Stimulated activated CD4-positive, alpha-beta T cell treated with anti-CD3 and anti-CD28 coated beads, Interleukin-2, amount 100 ng/mL, for 4 hours (primary cell): ENCODE measurements around the gene RPL39L.

Experiments used
- DNase-seq: peaks from one replicate; pipeline ENCODE4 v3.0.0-alpha.2; 2020; ENCODE audit warnings: low read depth

Gene RPL39L

GRCh38 chr3:187093320-187093719, 46.0 kb downstream of the RPL39L start:
- no peak for DNase-seq

- no peak for DNase-seq
Observed at GRCh38 chr3:187088701-187089100, 50.6 kb downstream of the RPL39L start.

DNA sequence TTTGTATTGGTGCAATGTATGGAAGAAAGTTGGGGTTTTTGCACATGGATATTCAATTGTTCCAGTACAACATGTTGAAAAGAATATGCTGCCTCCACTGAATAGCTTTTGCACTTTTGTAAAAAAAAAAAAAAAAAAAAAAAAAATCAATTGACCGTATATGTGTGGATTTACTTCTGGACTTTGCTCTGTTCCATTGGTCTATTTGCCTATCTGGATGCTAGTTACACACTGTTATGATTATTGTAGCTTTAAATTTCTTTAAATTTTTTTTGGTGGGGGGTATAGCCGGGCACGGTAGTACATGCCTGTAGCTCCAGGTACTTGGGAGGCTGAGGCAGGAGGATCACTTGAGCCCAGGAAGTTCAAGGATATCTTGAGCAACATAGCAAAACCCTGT, 52.5 kb downstream of the RPL39L start:
- DNase-seq: no peak

- DNase-seq: no peak
Observed at GRCh38 chr3:187085933-187086332, 53.4 kb downstream of the RPL39L start.

GRCh38 chr3:187085021-187085666, 54.2 kb downstream of the RPL39L start:
- no peak for DNase-seq

GRCh38 chr3:187084580-187084979, 54.7 kb downstream of the RPL39L start:
- DNase-seq: no peak

DNA sequence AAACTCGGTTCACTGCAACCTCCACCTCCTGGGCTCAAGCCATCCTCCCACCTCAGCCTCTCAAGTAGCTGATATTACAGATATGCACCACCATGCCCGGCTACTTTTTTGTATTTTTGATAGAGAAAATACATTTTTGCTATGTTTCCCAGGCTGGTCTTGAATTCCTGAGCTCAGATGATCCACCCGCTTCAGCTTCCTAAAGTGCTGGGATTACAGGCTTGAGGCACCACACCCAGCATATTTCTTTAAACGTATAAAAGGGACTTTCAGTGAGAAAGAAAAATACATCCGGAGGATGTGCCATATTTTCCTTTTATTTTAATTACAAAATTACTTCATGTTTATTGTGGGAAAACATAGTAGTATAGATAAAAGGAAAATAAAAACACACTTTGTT, 55.2 kb downstream of the RPL39L start:
- DNase-seq: no peak

DNA sequence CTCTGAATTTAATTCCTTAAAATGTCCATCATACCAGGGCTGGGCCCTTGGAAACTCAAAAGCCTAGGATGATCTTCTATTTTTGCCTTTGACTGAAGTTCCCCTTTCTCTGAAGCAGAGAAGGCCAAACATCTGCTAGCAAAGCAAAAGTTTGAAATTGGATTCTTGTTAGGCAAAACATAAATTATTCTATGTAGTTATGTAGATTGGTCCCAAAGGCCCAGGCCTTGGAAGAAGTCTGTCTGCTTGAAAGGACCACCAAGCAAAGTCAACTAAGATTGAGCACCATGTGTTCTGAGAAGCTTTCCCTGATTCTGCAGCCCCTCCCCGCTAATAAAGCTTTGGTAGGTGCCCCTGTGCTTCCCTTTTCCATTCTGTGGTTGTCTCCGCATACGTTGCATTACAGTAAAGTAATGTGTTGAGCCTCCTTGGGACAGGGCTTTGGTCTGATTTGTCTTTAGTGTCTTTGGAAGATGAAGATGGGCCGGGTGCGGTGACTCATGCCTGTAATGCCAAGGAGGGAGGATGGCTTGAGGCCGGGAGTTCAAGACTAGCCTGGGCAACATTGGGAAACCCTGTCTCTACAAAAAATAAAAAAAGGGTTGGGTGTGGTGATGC, 56.4 kb downstream of the RPL39L start:
- no peak for DNase-seq

GRCh38 chr3:187080799-187081450, 58.4 kb downstream of the RPL39L start:
- no peak for DNase-seq

GRCh38 chr3:187079090-187080022, 59.9 kb downstream of the RPL39L start:
- no peak for DNase-seq

DNA sequence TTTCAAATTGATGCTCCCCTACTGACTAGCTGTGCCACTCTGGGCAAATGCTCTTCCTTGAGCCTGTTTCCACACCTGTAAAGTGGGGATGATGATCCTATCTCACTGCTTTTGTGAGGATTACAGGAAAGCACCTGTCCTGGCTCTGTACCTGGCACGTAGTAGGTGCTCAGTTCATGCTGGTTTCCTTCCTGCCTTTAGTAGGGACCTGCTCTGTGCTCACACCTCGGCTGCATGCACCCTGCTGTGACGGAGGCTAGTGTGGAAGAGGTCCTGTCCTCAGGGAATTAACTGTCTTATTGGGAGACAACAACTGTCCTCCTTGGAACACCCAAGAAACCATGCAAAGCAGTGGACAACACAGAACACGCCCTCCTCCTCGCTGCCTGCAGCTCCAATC, 61.8 kb downstream of the RPL39L start:
- no peak for DNase-seq

GRCh38 chr3:187077085-187077484, 62.2 kb downstream of the RPL39L start:
- DNase-seq: no peak

DNA sequence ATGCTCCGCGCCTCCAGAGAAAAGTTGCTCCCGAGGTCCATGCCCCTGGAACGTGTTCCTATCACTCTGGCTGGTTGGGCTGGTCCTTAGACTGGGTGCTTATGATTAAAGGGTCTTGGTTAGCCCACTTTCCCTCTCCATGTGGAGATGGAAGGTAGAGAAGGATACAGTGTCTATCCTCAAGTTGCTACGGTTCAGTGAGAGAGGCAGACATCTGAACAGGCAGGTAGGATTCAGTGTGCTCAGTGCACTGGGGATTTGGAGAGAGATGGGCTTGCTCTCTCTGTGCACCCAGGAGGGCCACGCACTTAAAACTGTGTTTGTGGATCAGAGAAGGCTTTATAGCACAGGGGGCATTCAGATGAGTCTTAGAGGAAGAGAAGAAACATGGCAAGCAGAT, 63.0 kb downstream of the RPL39L start:
- no peak for DNase-seq

GRCh38 chr3:187074846-187075245, 64.5 kb downstream of the RPL39L start:
- no peak for DNase-seq

DNA sequence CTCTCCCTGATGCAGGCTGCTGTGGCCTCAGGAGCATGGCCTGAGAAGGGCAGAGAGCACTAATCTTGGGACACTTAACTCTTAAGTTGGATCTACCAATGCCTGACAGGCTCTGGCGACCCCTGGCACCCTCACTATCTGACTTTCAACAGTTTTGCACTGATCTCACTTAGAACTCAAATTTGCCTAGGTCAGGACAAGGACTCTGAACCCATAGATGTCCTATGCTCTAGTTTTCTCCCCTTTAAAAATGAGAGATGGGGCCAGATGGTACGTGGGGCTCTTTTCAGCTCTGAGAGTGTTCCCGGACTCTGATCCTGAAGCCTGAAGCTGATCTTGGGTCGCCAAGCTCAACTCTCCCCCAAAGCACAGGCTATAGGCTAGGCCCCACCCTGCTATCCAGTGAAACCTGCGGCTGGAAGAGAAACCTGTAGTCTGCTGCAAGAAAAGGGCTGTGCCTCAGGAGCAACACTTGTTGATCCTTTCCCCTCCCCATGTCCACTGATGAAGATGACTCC, 65.7 kb downstream of the RPL39L start:
- DNase-seq: no peak

- no peak for DNase-seq
Observed at GRCh38 chr3:187072511-187072910, 66.8 kb downstream of the RPL39L start.

DNA sequence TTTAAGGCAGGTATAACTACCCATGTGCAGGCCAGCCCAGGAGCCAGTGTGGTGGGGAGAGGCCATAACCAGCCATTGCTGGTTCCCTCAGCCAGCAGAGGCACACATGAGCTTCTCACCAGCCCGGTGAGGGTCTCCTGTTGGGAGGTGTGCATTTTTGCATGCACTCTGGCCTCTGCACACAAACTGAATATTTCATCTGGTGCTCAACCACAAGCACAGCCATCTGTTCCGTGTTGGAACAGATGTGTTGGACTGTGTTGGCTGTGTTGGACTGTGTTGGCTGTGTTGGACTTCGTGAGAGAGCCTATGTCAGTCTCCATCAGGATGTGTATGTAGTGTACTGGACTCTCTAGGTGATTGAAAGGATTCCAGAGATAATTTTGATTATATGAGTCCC, 67.2 kb downstream of the RPL39L start:
- DNase-seq: no peak
